IMR-90 (cell line): ENCODE data around the gene GABRP. TPM values are rescaled to one million over a fixed set of nuclear protein-coding genes. Genes with fewer than 3 reads are reported as not detected.

ENCODE experiments used
- ATAC-seq: fragments of 200-7000 bp; cut with Tn5 transposase; 2 replicates; pipeline ENCODE4 v1.9.1; 2020; ENCODE audit warnings: low read depth, mild to moderate bottlenecking, moderate library complexity
- BruUV-seq: library from RNA; stranded (reverse); fragments of 400-500 nt; replicated peaks from 2 replicates; lab custom pipeline; 2021; lab: Mats Ljungman, UMichigan
- CTCF ChIA-PET: fragments of 300-600 bp; formaldehyde crosslinking; extraction: SDS; loops from one replicate; lab custom pipeline; 2021; ENCODE audit warnings: antibody characterized with exemption; lab: Yijun Ruan, JAX
- POLR2A ChIA-PET: fragments of 300-600 bp; sonication (Branson Sonifier 250); formaldehyde crosslinking; loops from one replicate; lab custom pipeline; 2022; ENCODE audit warnings: antibody characterized with exemption; ENCODE audit not compliant: unreplicated experiment; lab: Charles Lee
- DNase-seq: peaks from one replicate; pipeline ENCODE4 v3.0.0; 2013
- H2AFZ ChIP-seq: replicated peaks from 2 replicates; pipeline ENCODE3; 2013; ENCODE audit warnings: low read length, mild to moderate bottlenecking; ENCODE audit not compliant: poor library complexity
- H2AK5ac ChIP-seq: 2 replicates; pipeline ENCODE4 v1.6.1; 2013; ENCODE audit warnings: low read depth, low read length, inconsistent platforms
- H2AK9ac ChIP-seq: replicated peaks from 2 replicates; pipeline ENCODE3; 2013; ENCODE audit warnings: mild to moderate bottlenecking, low read depth, low read length, moderate library complexity; ENCODE audit not compliant: poor library complexity
- H2BK120ac ChIP-seq: 2 replicates; pipeline ENCODE4 v1.6.1; 2013; ENCODE audit warnings: low read depth, low read length, inconsistent platforms
- H2BK15ac ChIP-seq: 3 replicates; pipeline ENCODE4 v1.6.1; 2013; ENCODE audit warnings: low read depth, low read length, inconsistent platforms
- H2BK20ac ChIP-seq: 2 replicates; pipeline ENCODE4 v1.6.1; 2013; ENCODE audit warnings: low read depth, mild to moderate bottlenecking, inconsistent platforms, low read length, moderate library complexity
- H2BK5ac ChIP-seq: 2 replicates; pipeline ENCODE4 v1.6.1; 2013; ENCODE audit warnings: mild to moderate bottlenecking, low read depth, low read length, inconsistent platforms; ENCODE audit not compliant: poor library complexity, severe bottlenecking
- H3K14ac ChIP-seq: replicated peaks from 2 replicates; pipeline ENCODE4 v1.6.1; 2013; ENCODE audit warnings: low read depth, low read length, inconsistent platforms
- H3K18ac ChIP-seq: 2 replicates; pipeline ENCODE4 v1.6.1; 2013; ENCODE audit warnings: low read depth, low read length, control low read depth
- H3K23ac ChIP-seq: 2 replicates; pipeline ENCODE4 v1.6.1; 2013; ENCODE audit warnings: low read depth, low read length, inconsistent platforms
- H3K27ac ChIP-seq: 2 replicates; pipeline ENCODE4 v1.5.1; 2013; ENCODE audit warnings: mild to moderate bottlenecking, control low read depth, low read length; ENCODE audit not compliant: insufficient read depth
- H3K27me3 ChIP-seq: 2 replicates; pipeline ENCODE4 v1.6.1; 2013; ENCODE audit warnings: low read length; ENCODE audit not compliant: control insufficient read depth, insufficient read depth
- H3K36me3 ChIP-seq: 2 replicates; pipeline ENCODE4 v1.6.1; 2013; ENCODE audit warnings: low read length, mixed read lengths; ENCODE audit not compliant: control insufficient read depth, insufficient read depth
- H3K4ac ChIP-seq: 2 replicates; pipeline ENCODE4 v1.6.1; 2013; ENCODE audit warnings: low read depth, low read length, inconsistent platforms
- H3K4me1 ChIP-seq: 2 replicates; pipeline ENCODE4 v1.6.1; 2013; ENCODE audit warnings: low read length, mixed read lengths; ENCODE audit not compliant: control insufficient read depth, insufficient read depth
- H3K4me2 ChIP-seq: 2 replicates; pipeline ENCODE4 v1.6.1; 2013; ENCODE audit warnings: low read depth, mild to moderate bottlenecking, control low read depth, low read length, moderate library complexity
- H3K4me3 ChIP-seq: 2 replicates; pipeline ENCODE4 v1.5.1; 2013; ENCODE audit warnings: low read depth, mild to moderate bottlenecking, control low read depth, low read length, moderate library complexity; ENCODE audit not compliant: insufficient read depth
- H3K56ac ChIP-seq: 2 replicates; pipeline ENCODE4 v1.6.1; 2013; ENCODE audit warnings: low read length, inconsistent platforms; ENCODE audit not compliant: insufficient read depth; ENCODE audit errors: extremely low read depth
- H3K79me1 ChIP-seq, 2 experiments: 2 replicates each; pipeline ENCODE4 v1.6.1; 2013; ENCODE audit warnings: low read length in 2 of 2, inconsistent platforms in 1 of 2, low read depth in 1 of 2
- H3K9ac ChIP-seq: 2 replicates; pipeline ENCODE4 v1.6.1; 2013; ENCODE audit warnings: low read depth, low read length, control low read depth
- H3K9me1 ChIP-seq: 2 replicates; pipeline ENCODE4 v1.6.1; 2013; ENCODE audit warnings: low read length, inconsistent platforms; ENCODE audit not compliant: insufficient read depth
- H3K9me3 ChIP-seq: 2 replicates; pipeline ENCODE4 v1.6.1; 2013; ENCODE audit warnings: low read length; ENCODE audit not compliant: control insufficient read depth, insufficient read depth
- H4K20me1 ChIP-seq: 2 replicates; pipeline ENCODE4 v1.6.1; 2013; ENCODE audit warnings: low read length, inconsistent platforms; ENCODE audit not compliant: insufficient read depth
- H4K5ac ChIP-seq: 2 replicates; pipeline ENCODE4 v1.6.1; 2013; ENCODE audit warnings: mild to moderate bottlenecking, low read depth, low read length, control low read depth
- H4K8ac ChIP-seq, 2 experiments: 2 replicates each; pipeline ENCODE4 v1.6.1; 2013; ENCODE audit warnings: low read depth in 2 of 2, low read length in 2 of 2, control low read depth in 1 of 2, inconsistent platforms in 1 of 2
- H4K91ac ChIP-seq: 2 replicates; pipeline ENCODE4 v1.6.1; 2013; ENCODE audit warnings: low read depth, low read length, inconsistent platforms; ENCODE audit not compliant: insufficient read depth
- BHLHE40 ChIP-seq: fragments of 150-350 bp; IDR thresholded peaks from 2 replicates; pipeline ENCODE4 v1.6.1; 2016; ENCODE audit warnings: mild to moderate bottlenecking, low read depth, low read length
- CEBPB ChIP-seq: IDR thresholded peaks from 2 replicates; pipeline ENCODE4 v1.6.1; 2012; ENCODE audit warnings: low read depth, low read length, improper control_type of control experiment
- CHD1 ChIP-seq: IDR thresholded peaks from 2 replicates; pipeline ENCODE4 v1.6.1; 2012; ENCODE audit warnings: low read depth, low read length, improper control_type of control experiment
- FOS ChIP-seq: fragments of 150-350 bp; IDR thresholded peaks from 2 replicates; pipeline ENCODE4 v1.6.1; 2016; ENCODE audit warnings: low read depth, low read length
- MAFK ChIP-seq: IDR thresholded peaks from 2 replicates; pipeline ENCODE4 v1.6.1; 2012; ENCODE audit warnings: low read depth, low read length, improper control_type of control experiment
- MAZ ChIP-seq: IDR thresholded peaks from 2 replicates; pipeline ENCODE4 v1.6.1; 2012; ENCODE audit warnings: low read depth, mild to moderate bottlenecking, low read length, improper control_type of control experiment, moderate library complexity, borderline replicate concordance
- MXI1 ChIP-seq: IDR thresholded peaks from 2 replicates; pipeline ENCODE4 v1.6.1; 2012; ENCODE audit warnings: low read depth, mild to moderate bottlenecking, low read length, moderate library complexity, borderline replicate concordance
- NFE2L2 ChIP-seq: fragments of 150-350 bp; IDR thresholded peaks from 2 replicates; pipeline ENCODE4 v1.6.1; 2016; ENCODE audit warnings: low read depth, mild to moderate bottlenecking, low read length
- POLR2A ChIP-seq: IDR thresholded peaks from 2 replicates; pipeline ENCODE4 v1.6.1; 2012; ENCODE audit warnings: mild to moderate bottlenecking, low read depth, low read length
- RAD21 ChIP-seq: IDR thresholded peaks from 2 replicates; pipeline ENCODE4 v1.6.1; 2012; ENCODE audit warnings: low read length, improper control_type of control experiment
- RCOR1 ChIP-seq: IDR thresholded peaks from 2 replicates; pipeline ENCODE4 v1.6.1; 2012; ENCODE audit warnings: mild to moderate bottlenecking, low read length, improper control_type of control experiment; ENCODE audit not compliant: insufficient replicate concordance
- RFX5 ChIP-seq: IDR thresholded peaks from 2 replicates; pipeline ENCODE4 v1.8.0; 2012; ENCODE audit warnings: low read depth, mild to moderate bottlenecking, low read length, moderate library complexity
- SMC3 ChIP-seq: fragments of 150-350 bp; IDR thresholded peaks from 2 replicates; pipeline ENCODE4 v1.6.1; 2016; ENCODE audit warnings: low read depth, mild to moderate bottlenecking, antibody characterized with exemption, low read length, moderate library complexity
- USF2 ChIP-seq: fragments of 150-350 bp; IDR thresholded peaks from 2 replicates; pipeline ENCODE4 v1.6.1; 2017; ENCODE audit warnings: mild to moderate bottlenecking, antibody characterized with exemption, low read length, low read depth
- WGBS, 2 experiments: methylation state at CpG; one replicate each; pipeline versions ENCODE4 v1.1.5 to v1.1.7; 2013; ENCODE audit warnings: missing lambda C conversion rate in 2 of 2; ENCODE audit not compliant: insufficient read length in 1 of 2; ENCODE audit errors: extremely low coverage in 2 of 2; 5-methylcytosine and 5-hydroxymethylcytosine counted together
- dilution Hi-C: fragments of 300-500 bp; cut with HindIII; formaldehyde crosslinking; loops from one replicate; pipeline ENCODE4 v1.14.3; 2018; ENCODE audit warnings: low sequenced_read_pairs; ENCODE audit not compliant: unreplicated experiment
- in situ Hi-C: fragments of 300-500 bp; cut with MboI; formaldehyde crosslinking; loops from 3 replicates; pipeline ENCODE4 v1.14.3; 2019; ENCODE audit warnings: low sequenced_read_pairs, inconsistent platforms, mixed read lengths
- intact Hi-C: fragments of 100-400 bp; cut with micrococcal nuclease; formaldehyde crosslinking; loops from 2 replicates; pipeline ENCODE4 v1.10.0; 2022
- polyA plus RNA-seq, 3 experiments: library from polyadenylated mRNA; depleted of rRNA; stranded (reverse); fragments of >200 nt; gene quantifications; 2 replicates each; pipeline ENCODE4 v1.2.3, GENCODE V29; 2012; ENCODE audit warnings: low replicate concordance in 1 of 3
- total RNA-seq: library from RNA; depleted of rRNA; stranded (reverse); fragments of >200 nt; gene quantifications from 2 replicates; pipeline ENCODE4 v1.2.3, GENCODE V29; 2012
- TF ChIP-seq, protein P1 (sequence below): fragments of 150-350 bp; IDR thresholded peaks from 2 replicates; pipeline ENCODE4 v1.6.1; 2016; ENCODE audit warnings: low read depth, mild to moderate bottlenecking, low read length, moderate library complexity, borderline replicate concordance

GABRP gene
- total and polyA plus RNA-seq, 2 of the 4 experiments (the other 2 are of a cell fraction), result not detected

DNA sequence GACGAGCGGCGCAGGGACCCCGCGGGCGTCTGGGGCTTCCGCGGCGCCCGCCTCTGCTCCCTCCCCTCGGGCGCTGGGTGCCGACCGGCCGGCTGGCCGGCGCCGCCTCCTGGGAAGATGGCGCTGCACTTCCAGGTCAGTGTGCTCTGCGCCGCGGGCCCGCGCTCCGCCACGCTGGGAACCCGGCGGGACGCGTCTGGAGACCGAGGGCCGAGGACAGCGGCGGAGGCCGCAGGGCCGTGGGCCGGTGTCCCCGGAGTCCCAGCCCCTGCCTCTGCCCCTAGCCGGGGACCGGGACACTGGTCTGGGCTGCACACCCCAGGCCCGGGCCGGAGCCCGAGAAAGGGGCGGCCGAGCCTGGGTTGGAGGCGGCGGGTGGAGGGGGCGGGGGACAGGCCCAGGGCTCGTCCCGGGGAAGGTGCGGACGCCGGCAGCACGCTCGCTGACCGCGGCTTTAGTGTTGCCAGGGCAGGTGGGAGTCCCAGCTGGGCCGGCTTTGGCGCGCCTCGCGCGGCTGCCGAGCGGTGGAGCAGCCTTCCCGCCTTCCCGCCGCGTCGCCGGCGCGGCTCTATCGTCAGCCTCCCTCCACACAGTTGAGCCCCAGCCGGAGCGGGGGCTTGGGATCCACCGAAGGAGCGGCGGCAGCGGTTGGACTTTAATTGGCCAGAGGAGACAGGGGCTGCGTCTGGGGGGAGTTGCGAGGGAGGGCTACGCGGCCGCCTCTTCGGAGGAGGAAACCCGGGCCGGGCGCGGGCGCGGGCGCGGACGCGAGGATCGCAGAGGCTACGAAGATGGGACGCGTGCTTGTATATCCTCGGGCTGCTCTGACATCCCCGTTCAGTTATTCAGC lies 78.6 kb downstream of the GABRP start, which contains the start of gene RANBP17:
Gene RANBP17, plus strand, starts transcription at position 102 of the 850 bp plus-strand sequence.
- Histone ChIP-seq H3K14ac (peak within 1 kb of the TSS; percentile 74), H4K5ac (no peak within 1 kb of the TSS; the same call in 1 of the 2 replicates), H2AK5ac (no peak within 1 kb of the TSS; the same call in 1 of the 2 replicates), H3K4me1 (peaks cover 7% of the 10 kb centered on the region), H3K9ac (peak within 1 kb of the TSS; percentile 90), H4K91ac (peak within 1 kb of the TSS; percentile 62), H3K56ac (peak within 1 kb of the TSS; percentile 27; the same call in 1 of the 2 replicates), H2BK5ac (peak within 1 kb of the TSS; percentile 77), H3K9me1 (peaks cover 4% of the 10 kb centered on the region; the same call in 1 of the 2 replicates), H2AK9ac (peak within 1 kb of the TSS; percentile 84), H3K9me3 (peaks cover 11% of the 10 kb centered on the region), H4K8ac (peak within 1 kb of the TSS; percentile 1 to 46; a peak in 2 of 4 replicates), H3K27ac (peak within 1 kb of the TSS; percentile 81), H3K4me2 (peak within 1 kb of the TSS; percentile 96), H2BK15ac (no peak within 1 kb of the TSS; the same call in 2 of the 3 replicates), H3K18ac (peak within 1 kb of the TSS; percentile 87), H3K79me1 (peaks cover 17 to 35% of the 10 kb centered on the region in 2 experiments), H2BK120ac (peak within 1 kb of the TSS; percentile 76; the same call in 1 of the 2 replicates), H2AFZ (peak within 1 kb of the TSS; percentile 93), H3K4ac (peak within 1 kb of the TSS; percentile 90), H3K4me3 (peak within 1 kb of the TSS; percentile 93), H3K27me3 (no peaks in the 10 kb centered on the region), H3K36me3 (no peaks in the 10 kb centered on the region), H3K23ac (peak within 1 kb of the TSS; percentile 77), H4K20me1 (no peaks in the 10 kb centered on the region; the same call in 1 of the 2 replicates), H2BK20ac (peak within 1 kb of the TSS; percentile 17; the same call in 1 of the 2 replicates)
- no TSS peak for BruUV-seq
- in situ Hi-C loops (no loop called here), dilution Hi-C loops (no loop called here), intact Hi-C loops (loop anchor here (1.0 to 2.0 kb wide), 3 partner anchors 31 to 51 kb away; no protein-coding TSS in a partner anchor)
- 2% methylated on average over 23 of the region's 102 CpGs; no CpG with 5 or more reads in 1 of the 2 experiments for WGBS, 2 experiments
- ChIA-PET CTCF (no interaction called here), POLR2A (no interaction called here)
- peak; percentile 88 for ATAC-seq
- DNase-seq, result peak; percentile 67
- TF ChIP-seq, protein P1, sequence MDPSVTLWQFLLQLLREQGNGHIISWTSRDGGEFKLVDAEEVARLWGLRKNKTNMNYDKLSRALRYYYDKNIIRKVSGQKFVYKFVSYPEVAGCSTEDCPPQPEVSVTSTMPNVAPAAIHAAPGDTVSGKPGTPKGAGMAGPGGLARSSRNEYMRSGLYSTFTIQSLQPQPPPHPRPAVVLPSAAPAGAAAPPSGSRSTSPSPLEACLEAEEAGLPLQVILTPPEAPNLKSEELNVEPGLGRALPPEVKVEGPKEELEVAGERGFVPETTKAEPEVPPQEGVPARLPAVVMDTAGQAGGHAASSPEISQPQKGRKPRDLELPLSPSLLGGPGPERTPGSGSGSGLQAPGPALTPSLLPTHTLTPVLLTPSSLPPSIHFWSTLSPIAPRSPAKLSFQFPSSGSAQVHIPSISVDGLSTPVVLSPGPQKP, result no peak
- TF ChIP-seq NFE2L2 (no peak), CHD1 (no peak), RAD21 (peak; percentile 11; the same call in 1 of the 2 replicates), SMC3 (0 out of 2 replicates have a peak, but pooled peaks have one; percentile 3), CEBPB (no peak), BHLHE40 (no peak; the same call in 1 of the 2 replicates), RCOR1 (no peak), RFX5 (no peak), MXI1 (no peak), POLR2A (peak; percentile 33; the same call in 1 of the 2 replicates), FOS (no peak), MAZ (peak; percentile 70), USF2 (no peak), MAFK (no peak)
